ENCODE measurements around the gene HSPB6. TPM values are rescaled to one million over a fixed set of nuclear protein-coding genes. Genes with fewer than 3 reads are reported as not detected.

The HSPB6 gene
- total RNA-seq, 4 donors from 2014 or later: 1.7 to 21.9 (median 3.6) TPM

DNA sequence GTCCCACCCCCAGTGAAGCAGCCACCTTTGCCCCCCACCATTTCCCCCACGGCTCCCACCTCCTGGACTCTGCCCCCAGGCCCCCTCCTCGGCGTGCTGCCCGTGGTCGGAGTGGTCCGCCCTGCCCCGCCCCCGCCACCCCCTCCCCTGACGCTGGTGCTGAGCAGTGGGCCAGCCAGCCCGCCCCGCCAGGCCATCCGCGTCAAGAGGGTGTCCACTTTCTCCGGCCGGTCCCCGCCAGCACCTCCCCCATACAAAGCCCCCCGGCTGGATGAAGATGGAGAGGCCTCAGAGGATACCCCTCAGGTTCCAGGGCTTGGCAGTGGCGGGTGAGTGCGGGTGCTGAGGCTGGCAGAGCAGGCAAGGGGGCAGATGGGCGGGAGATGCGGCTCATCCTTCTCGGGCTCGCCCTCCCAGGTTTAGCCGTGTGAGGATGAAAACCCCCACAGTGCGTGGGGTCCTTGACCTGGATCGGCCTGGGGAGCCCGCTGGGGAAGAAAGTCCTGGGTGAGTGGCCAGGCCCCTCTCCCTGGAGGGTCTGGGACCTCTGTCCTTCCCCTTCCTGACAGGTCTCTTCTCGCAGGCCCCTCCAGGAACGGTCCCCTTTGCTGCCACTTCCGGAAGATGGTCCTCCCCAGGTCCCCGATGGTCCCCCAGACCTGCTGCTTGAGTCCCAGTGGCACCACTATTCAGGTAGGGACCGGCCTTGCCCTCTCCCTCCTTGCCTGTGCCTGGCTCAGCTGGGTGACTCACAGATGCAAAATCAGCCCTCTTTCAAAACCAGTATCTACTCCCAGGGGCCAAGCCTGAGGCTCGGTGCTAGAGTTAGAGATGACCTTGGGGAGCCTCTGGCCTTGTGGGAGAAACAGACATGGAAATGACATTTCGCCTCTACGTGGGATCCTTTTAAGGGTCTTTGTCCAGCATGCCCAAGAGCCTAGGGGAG lies 23.4 kb downstream of the HSPB6 start:
- H3K4me3 ChIP-seq: no peak overlapping the region
- no peak overlapping the region for H3K27ac ChIP-seq
- no peak for TF ChIP-seq POLR2A (IDR thresholded peaks at IDR 0.05)
- TF ChIP-seq, protein P1, sequence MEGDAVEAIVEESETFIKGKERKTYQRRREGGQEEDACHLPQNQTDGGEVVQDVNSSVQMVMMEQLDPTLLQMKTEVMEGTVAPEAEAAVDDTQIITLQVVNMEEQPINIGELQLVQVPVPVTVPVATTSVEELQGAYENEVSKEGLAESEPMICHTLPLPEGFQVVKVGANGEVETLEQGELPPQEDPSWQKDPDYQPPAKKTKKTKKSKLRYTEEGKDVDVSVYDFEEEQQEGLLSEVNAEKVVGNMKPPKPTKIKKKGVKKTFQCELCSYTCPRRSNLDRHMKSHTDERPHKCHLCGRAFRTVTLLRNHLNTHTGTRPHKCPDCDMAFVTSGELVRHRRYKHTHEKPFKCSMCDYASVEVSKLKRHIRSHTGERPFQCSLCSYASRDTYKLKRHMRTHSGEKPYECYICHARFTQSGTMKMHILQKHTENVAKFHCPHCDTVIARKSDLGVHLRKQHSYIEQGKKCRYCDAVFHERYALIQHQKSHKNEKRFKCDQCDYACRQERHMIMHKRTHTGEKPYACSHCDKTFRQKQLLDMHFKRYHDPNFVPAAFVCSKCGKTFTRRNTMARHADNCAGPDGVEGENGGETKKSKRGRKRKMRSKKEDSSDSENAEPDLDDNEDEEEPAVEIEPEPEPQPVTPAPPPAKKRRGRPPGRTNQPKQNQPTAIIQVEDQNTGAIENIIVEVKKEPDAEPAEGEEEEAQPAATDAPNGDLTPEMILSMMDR (IDR thresholded peaks at IDR 0.05): no peak
- intact Hi-C loops (cut with DNase I): no loop called here
- H3K27me3 ChIP-seq: no peaks in the 10 kb centered on the region
- no peaks in the 10 kb centered on the region for H3K9me3 ChIP-seq
- peaks cover 72 to 100% (median 75%) of the 10 kb centered on the region in 3 donors for H3K36me3 ChIP-seq
- peaks cover 0 to 20% (median 8%) of the 10 kb centered on the region in 3 donors for H3K4me1 ChIP-seq
- 84 to 93% methylated on average over 5 to 6 of the region's 35 CpGs for WGBS, 2 donors
- no peak for DNase-seq

DNA sequence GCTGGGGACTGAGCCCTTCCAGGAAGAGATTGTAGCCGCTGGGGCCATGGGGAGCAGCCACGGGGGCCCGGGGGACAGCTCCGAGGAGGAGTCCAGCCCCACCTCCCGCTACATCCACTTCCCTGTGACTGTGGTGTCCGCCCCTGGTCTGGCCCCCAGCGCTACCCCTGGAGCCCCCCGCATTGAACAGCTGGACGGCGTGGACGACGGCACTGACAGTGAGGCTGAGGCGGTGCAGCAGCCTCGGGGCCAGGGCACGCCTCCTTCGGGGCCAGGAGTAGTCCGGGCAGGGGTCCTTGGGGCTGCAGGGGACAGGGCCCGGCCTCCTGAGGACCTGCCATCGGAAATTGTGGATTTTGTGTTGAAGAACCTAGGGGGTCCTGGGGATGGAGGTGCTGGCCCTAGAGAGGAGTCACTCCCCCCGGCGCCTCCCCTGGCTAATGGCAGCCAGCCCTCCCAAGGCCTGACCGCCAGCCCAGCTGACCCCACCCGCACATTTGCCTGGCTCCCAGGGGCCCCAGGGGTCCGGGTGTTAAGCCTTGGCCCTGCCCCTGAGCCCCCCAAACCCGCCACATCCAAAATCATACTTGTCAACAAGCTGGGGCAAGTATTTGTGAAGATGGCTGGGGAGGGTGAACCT lies 24.2 kb downstream of the HSPB6 start:
- H3K27ac ChIP-seq: no peak overlapping the region
- DNase-seq: no peak
- intact Hi-C loops (cut with DNase I): no loop called here

DNA sequence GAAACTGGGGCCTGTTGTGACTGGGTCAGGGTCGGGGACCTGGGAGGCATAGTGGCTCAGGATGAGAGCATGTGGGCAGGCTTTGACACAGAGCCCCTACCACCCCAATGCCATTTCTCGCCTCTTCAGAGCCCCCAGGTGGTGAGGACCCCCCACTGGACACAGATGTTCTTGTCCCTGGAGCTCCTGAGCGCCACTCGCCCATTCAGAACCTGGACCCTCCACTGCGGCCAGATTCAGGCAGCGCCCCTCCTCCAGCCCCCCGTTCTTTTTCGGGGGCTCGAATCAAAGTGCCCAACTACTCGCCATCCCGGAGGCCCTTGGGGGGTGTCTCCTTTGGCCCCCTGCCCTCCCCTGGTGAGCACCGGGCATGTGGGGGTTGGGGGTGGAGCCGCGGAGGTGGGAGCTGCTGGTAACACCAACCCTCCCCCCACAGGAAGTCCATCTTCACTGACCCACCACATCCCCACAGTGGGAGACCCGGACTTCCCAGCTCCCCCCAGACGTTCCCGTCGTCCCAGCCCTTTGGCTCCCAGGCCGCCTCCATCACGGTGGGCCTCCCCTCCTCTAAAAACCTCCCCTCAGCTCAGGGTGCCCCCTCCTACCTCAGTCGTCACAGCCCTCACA lies 24.9 kb downstream of the HSPB6 start:
- peaks cover 0 to 20% (median 8%) of the 10 kb centered on the region in 3 donors for H3K4me1 ChIP-seq
- no peak overlapping the region for H3K4me3 ChIP-seq
- intact Hi-C loops (cut with DNase I): no loop called here
- peaks cover 74 to 100% (median 81%) of the 10 kb centered on the region in 3 donors for H3K36me3 ChIP-seq
- H3K27ac ChIP-seq: no peak overlapping the region
- H3K27me3 ChIP-seq: no peaks in the 10 kb centered on the region
- DNase-seq: no peak
- no peaks in the 10 kb centered on the region for H3K9me3 ChIP-seq
- 84 to 86% methylated on average over 7 to 18 of the region's 21 CpGs for whole genome bisulfite sequencing, 2 donors
- TF ChIP-seq POLR2A (IDR thresholded peaks at IDR 0.05): no peak
- TF ChIP-seq, protein P1 (IDR thresholded peaks at IDR 0.05): no peak

More for the DNA sequence above, 24.2 kb downstream of the HSPB6 start:
- Histone ChIP-seq H3K4me1 (peaks cover 0 to 20% (median 8%) of the 10 kb centered on the region in 3 donors), H3K9me3 (no peaks in the 10 kb centered on the region), H3K27me3 (no peaks in the 10 kb centered on the region), H3K36me3 (peaks cover 72 to 100% (median 73%) of the 10 kb centered on the region in 3 donors), H3K4me3 (no peak overlapping the region)
- WGBS, 2 donors: 91% methylated on average over 14 of the region's 25 CpGs; no CpG with 5 or more reads in 1 of the 2 donors
- TF ChIP-seq, protein P1 (IDR thresholded peaks at IDR 0.05): no peak
- no peak for TF ChIP-seq POLR2A (IDR thresholded peaks at IDR 0.05)

DNA sequence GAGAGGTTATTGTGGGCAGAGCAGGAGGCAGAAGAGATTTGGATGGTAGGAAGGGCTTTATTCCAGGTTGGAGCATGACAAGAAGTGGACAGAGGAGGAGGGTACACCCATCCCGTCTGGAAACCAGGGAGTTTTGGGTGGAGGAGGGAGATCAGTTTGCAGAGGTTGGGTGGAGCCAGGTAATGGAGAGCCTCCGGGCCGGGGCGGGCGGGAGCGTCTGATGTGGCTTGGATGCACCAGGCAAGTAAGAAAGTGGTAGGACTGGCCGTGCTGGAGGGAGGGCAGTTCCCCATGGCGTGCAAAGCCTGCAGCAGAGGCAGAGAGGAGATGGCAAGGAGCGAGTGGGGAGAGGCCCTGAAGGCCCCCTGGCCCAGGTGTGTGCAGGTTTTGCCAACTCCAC lies 25.5 kb downstream of the HSPB6 start:
- Histone ChIP-seq H3K9me3 (no peaks in the 10 kb centered on the region), H3K4me1 (peaks cover 0 to 20% (median 8%) of the 10 kb centered on the region in 3 donors), H3K27me3 (no peaks in the 10 kb centered on the region), H3K27ac (peak overlapping the region in 2 of 4 donors; percentile 29 to 40), H3K4me3 (no peak overlapping the region), H3K36me3 (peaks cover 74 to 100% (median 81%) of the 10 kb centered on the region in 3 donors)
- WGBS, 2 donors: 56 to 59% methylated on average over 9 of the region's 9 CpGs
- intact Hi-C loops (cut with DNase I): no loop called here
- TF ChIP-seq, protein P1 (IDR thresholded peaks at IDR 0.05): no peak
- no peak for TF ChIP-seq POLR2A (IDR thresholded peaks at IDR 0.05)
- no peak for DNase-seq

Measured in esophagus squamous epithelium (tissue), 5 donors.